GM12873 (cell line): ENCODE measurements around the gene APLF.

Experiments used
- TF ChIP-seq, protein P1 (sequence below): IDR thresholded peaks from 2 replicates; pipeline ENCODE4 v1.5.1; 2012; ENCODE audit warnings: low read depth, mild to moderate bottlenecking, moderate library complexity, low read length, control low read depth; ENCODE audit not compliant: insufficient read depth; ENCODE audit errors: missing control alignments

APLF gene

DNA sequence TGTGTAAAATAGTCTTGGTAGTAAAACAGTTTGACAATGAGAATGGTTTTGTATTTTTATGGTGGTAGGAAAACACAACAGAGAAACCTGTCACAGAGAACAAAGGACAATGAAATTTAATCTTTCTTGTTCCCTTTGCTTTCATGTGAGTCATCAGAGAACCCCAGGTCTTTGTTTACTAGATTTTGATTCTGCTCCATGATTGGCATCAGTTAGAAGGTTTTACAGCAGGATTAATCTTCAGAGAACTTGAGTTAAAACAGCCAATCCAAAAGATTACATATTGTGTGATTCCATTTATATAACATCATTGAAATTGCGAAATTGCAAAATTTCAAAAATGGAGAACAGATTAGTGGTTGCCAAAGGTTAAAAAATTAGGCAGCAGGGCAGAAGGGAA lies 2.5 kb downstream of the APLF start:
- TF ChIP-seq, protein P1, sequence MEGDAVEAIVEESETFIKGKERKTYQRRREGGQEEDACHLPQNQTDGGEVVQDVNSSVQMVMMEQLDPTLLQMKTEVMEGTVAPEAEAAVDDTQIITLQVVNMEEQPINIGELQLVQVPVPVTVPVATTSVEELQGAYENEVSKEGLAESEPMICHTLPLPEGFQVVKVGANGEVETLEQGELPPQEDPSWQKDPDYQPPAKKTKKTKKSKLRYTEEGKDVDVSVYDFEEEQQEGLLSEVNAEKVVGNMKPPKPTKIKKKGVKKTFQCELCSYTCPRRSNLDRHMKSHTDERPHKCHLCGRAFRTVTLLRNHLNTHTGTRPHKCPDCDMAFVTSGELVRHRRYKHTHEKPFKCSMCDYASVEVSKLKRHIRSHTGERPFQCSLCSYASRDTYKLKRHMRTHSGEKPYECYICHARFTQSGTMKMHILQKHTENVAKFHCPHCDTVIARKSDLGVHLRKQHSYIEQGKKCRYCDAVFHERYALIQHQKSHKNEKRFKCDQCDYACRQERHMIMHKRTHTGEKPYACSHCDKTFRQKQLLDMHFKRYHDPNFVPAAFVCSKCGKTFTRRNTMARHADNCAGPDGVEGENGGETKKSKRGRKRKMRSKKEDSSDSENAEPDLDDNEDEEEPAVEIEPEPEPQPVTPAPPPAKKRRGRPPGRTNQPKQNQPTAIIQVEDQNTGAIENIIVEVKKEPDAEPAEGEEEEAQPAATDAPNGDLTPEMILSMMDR = no peak

DNA sequence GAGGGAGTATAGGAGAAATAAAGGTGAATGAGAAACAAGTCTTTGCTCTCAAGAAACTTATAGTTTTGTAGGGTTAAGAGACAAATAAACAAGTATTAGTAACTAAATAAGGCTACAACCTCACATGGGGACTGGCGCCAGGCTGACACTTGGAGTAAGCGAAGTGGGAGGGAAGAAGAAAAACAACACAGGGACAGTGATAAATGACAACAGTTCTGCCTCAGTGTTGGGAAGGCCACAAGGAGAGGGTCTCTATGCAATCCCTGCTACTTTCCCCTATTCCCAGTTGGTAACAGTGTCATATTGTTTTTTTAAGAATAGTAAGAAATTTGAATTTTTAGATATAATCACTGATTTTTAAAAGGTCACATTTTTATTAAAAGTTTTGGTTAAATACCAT lies 4.0 kb downstream of the APLF start:
- TF ChIP-seq, protein P1 = no peak

DNA sequence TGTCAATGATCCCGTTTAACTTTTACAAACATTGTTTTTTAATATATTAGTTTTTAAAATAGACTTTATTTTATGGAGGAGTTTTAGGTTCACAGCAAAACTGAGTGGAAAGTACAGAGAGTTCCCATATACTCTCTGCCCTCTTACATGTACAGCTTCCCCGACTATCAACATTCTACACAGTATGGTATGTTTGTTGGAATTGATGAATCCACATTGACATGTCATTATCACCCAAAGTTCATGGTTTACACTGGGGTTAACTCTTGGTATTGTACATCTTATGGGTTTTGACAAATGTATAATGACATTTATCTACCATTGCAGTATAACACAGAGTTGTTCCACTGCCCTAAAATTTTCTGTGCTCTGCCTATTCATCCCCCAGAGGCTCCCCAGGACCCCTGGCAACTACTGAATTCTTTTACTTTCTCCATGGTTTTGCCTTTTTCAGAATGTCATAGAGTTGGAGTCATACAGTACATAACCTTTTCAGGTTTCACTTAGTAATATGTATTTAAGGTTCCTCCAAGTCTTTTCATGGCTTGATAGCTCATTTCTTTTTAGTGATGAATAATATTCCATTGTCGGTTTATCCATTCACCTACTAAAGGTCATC lies 5.5 kb downstream of the APLF start:
- TF ChIP-seq, protein P1 = no peak

DNA sequence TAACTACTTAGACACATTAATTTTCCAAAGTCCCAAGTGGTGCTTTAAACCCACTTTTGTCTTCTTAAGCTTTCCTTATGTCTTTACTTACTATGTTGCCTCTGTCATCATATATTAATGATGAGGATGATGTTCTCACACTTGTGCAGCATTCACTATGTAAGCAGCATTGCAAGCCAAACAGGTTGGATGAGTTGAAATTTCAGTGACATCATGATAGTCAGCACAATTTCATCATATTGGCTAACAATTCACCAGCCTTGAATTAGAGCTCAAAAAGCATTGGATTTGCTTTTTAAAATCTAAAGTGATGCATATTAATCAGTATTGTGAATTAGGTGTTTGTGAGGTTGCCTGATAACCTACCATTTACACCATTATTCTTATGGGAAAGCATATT lies 7.7 kb downstream of the APLF start:
- TF ChIP-seq, protein P1 = no peak

DNA sequence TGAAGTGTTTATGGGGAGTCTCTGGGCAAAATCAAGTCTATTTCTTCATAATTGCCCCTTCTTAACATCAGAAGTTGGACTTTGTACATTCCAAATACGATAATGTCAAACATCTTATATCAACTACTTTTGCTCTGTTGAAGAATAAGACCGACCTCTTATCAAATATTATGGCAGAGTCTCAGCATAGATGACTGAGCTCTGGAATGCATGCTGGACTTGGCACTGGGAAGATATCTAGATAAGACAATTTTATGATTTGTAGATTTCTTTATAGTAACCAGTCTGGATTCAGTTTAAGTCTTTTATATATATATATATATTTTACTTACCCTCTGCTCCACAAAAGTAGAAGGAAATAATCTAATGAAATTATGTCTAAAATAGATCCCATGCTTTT lies 8.2 kb downstream of the APLF start:
- TF ChIP-seq, protein P1 = no peak

DNA sequence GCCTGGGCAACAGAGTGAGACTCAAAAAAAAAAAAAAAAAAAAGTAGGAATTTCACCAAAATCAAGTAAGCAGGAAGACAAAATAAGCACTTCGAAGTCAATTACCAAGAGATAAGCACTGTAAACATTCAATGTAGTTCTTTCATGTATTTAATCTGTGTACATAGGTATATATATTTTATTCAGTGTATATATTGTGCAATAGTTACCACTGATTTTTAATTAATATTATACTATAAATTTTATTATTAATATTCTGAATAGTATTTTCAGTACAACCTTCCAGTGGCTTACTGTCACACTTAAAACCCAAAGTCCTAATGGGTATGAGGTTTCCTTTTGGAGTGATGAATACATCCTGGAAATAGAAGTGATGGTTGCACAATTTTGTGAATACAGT lies 9.1 kb downstream of the APLF start:
- TF ChIP-seq, protein P1 = no peak

DNA sequence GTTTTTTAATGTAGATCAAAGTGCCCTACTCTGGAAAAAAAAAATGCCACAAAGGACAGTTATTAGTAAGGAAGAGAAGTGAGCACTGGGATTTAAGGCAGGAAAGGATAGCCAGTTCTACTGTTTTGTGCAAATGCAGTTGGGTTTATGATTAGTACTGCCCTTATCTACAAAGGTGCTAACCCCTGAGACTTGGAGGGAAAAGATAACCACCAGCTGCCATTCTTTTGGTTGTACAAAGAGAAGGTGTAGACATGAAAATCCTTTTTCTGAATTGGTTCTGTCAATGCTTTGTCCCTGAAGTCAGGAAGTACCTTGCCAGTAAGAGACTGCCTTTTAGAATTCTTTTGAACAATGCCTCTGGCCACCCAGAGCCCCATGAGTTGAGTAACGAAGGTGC lies 11.3 kb downstream of the APLF start:
- TF ChIP-seq, protein P1 = no peak
